OCI-LY3 (cell line): ENCODE results near the gene ZNF516.

Source experiments
- EZH2phosphoT487 ChIP-seq: fragments of 200-600 bp; shearing (Covaris generic); IDR thresholded peaks from 2 replicates; pipeline ENCODE4 v1.6.1; 2018; ENCODE audit warnings: antibody characterized with exemption, mixed run types, low read depth
- TF ChIP-seq, protein P1 (sequence below): fragments of 200-600, 300-600 bp; sonication (generic); IDR thresholded peaks from 2 replicates; pipeline ENCODE4 v1.5.1; 2014; ENCODE audit warnings: antibody characterized with exemption, low read length, low read depth

DNA sequence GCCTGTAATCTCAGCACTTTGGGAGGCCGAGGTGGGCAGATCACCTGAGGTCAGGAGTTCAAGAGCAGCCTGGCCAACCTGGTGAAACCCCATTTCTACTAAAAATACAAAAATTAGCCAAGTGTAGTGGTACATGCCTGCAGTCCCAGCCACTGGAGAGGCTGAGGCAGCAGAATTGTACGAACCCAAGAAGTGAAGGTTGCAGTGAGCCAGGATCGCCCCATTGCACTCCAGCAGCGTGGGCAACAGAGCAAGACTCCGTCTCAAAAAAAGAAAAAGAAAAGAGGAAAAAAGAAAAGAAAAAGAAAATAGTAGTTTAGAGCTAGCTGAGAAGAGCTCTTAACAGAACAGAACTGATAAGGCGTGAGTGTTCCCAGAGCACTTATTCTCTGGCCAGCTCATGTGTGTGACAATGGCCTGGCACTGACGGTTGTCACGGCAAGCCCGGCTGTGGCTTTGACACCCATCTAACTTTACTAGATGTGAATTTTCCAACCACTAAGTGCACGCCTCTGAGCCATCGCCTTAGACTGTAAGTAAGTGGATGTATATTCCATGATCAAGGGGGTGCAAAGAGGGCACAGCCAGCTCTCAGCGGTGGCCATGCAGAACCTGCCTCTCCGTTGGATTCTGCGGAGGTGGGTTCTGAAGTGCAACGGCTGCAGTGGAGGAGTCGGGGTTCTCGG lies 80.0 kb downstream of the ZNF516 start:
- TF ChIP-seq, protein P1, sequence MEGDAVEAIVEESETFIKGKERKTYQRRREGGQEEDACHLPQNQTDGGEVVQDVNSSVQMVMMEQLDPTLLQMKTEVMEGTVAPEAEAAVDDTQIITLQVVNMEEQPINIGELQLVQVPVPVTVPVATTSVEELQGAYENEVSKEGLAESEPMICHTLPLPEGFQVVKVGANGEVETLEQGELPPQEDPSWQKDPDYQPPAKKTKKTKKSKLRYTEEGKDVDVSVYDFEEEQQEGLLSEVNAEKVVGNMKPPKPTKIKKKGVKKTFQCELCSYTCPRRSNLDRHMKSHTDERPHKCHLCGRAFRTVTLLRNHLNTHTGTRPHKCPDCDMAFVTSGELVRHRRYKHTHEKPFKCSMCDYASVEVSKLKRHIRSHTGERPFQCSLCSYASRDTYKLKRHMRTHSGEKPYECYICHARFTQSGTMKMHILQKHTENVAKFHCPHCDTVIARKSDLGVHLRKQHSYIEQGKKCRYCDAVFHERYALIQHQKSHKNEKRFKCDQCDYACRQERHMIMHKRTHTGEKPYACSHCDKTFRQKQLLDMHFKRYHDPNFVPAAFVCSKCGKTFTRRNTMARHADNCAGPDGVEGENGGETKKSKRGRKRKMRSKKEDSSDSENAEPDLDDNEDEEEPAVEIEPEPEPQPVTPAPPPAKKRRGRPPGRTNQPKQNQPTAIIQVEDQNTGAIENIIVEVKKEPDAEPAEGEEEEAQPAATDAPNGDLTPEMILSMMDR = no peak
- no peak for TF ChIP-seq EZH2phosphoT487
